Thyroid gland (tissue), 4 donors: ENCODE measurements around the gene MAP2K5. TPM values are rescaled to one million over a fixed set of nuclear protein-coding genes. Genes with fewer than 3 reads are reported as not detected.

Source experiments
- DNase-seq, 2 donors: peaks; one replicate each; pipeline ENCODE4 v3.0.0-alpha.2; 2019
- H3K27ac ChIP-seq, 3 donors: fragments of 200-600 bp; sonication (generic); 1 replicate in 2 of 3; 2 replicates in 1 of 3; pipeline ENCODE4 v1.5.1; 2016 to 2019; ENCODE audit warnings: mild to moderate bottlenecking in 1 of 3, moderate library complexity in 1 of 3
- H3K27me3 ChIP-seq: fragments of 200-600 bp; sonication (generic); one replicate; pipeline ENCODE4 v1.5.1; 2019
- H3K36me3 ChIP-seq, 2 donors: fragments of 200-600 bp; sonication (generic); one replicate each; pipeline ENCODE4 v1.5.1; 2016 to 2019
- H3K4me1 ChIP-seq, 2 donors: fragments of 200-600 bp; sonication (generic); one replicate each; pipeline ENCODE4 v1.5.1; 2017 to 2019
- H3K4me3 ChIP-seq, 3 donors: fragments of 200-600 bp; sonication (generic); replicated peaks in 1 of 3; 1 replicate in 2 of 3; 2 replicates in 1 of 3; pipeline ENCODE4 v1.5.1; 2016; ENCODE audit warnings: mild to moderate bottlenecking in 1 of 3
- H3K9me3 ChIP-seq: fragments of 200-600 bp; sonication (generic); one replicate; pipeline ENCODE4 v1.5.1; 2017
- POLR2A ChIP-seq, 2 donors: fragments of 450-650 bp; IDR thresholded peaks; one replicate each; pipeline ENCODE4 v1.6.1; 2017; ENCODE audit warnings: antibody characterized with exemption in 2 of 2, mild to moderate bottlenecking in 2 of 2, moderate library complexity in 1 of 2
- WGBS, 2 donors: methylation state at CpG; one replicate each; pipeline ENCODE4 v1.1.5; 2017; 5-methylcytosine and 5-hydroxymethylcytosine counted together
- intact Hi-C: fragments of 100-400 bp; cut with DNase I; formaldehyde crosslinking; loops from one replicate; pipeline ENCODE4 v1.15.1; 2023
- total RNA-seq, 4 donors: library from RNA; depleted of rRNA; stranded (reverse); fragments of >200 nt; gene quantifications; one replicate each; pipeline ENCODE4 v1.2.3, GENCODE V29; 2016
- TF ChIP-seq, protein P1 (sequence below), 6 experiments: fragments of 200-600 bp in 3 of 6; fragments of 450-650 bp in 3 of 6; sonication (generic) in 3 of 6; IDR thresholded peaks; one replicate each; pipeline ENCODE4 v1.5.1; 2016 to 2019; ENCODE audit warnings: antibody characterized with exemption in 6 of 6, mild to moderate bottlenecking in 2 of 6, inconsistent platforms in 1 of 6, moderate library complexity in 1 of 6

The MAP2K5 gene
- total RNA-seq, 4 donors from 2014 or later: 10.2 to 32.1 (median 15.9) TPM

DNA sequence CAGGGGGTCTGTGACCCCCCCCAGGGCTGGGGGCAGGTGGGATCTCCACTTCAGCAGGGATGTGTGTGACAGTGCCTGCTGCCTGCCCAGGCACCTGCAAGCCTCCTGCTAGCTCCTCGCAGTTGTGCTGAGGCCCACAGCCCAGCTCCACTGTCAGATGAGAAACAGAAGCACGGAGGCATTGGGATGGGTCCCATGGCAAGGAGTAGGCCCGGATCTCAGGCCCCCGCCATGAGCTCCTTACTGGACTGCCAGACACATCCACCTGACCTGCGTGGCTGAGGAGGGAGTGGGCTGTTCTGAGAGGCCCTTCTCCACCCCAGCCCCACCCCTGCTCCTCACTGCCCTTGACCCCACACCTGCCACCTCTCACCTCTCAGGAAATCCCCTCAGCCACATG is 264.6 kb downstream of the MAP2K5 start:
- no peaks in the 10 kb centered on the region for H3K36me3 ChIP-seq
- WGBS, 2 donors: 96 to 100% methylated on average over 4 to 5 of the region's 5 CpGs
- TF ChIP-seq POLR2A (IDR thresholded peaks at IDR 0.05): no peak
- TF ChIP-seq, protein P1, sequence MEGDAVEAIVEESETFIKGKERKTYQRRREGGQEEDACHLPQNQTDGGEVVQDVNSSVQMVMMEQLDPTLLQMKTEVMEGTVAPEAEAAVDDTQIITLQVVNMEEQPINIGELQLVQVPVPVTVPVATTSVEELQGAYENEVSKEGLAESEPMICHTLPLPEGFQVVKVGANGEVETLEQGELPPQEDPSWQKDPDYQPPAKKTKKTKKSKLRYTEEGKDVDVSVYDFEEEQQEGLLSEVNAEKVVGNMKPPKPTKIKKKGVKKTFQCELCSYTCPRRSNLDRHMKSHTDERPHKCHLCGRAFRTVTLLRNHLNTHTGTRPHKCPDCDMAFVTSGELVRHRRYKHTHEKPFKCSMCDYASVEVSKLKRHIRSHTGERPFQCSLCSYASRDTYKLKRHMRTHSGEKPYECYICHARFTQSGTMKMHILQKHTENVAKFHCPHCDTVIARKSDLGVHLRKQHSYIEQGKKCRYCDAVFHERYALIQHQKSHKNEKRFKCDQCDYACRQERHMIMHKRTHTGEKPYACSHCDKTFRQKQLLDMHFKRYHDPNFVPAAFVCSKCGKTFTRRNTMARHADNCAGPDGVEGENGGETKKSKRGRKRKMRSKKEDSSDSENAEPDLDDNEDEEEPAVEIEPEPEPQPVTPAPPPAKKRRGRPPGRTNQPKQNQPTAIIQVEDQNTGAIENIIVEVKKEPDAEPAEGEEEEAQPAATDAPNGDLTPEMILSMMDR (IDR thresholded peaks at IDR 0.05): no peak
- H3K9me3 ChIP-seq: no peaks in the 10 kb centered on the region
- H3K4me1 ChIP-seq: peaks cover 13 to 23% of the 10 kb centered on the region in 2 donors
- intact Hi-C loops: no loop called here
- no peak overlapping the region for H3K4me3 ChIP-seq
- no peak overlapping the region for H3K27ac ChIP-seq
- DNase-seq: no peak
- H3K27me3 ChIP-seq: no peaks in the 10 kb centered on the region

DNA sequence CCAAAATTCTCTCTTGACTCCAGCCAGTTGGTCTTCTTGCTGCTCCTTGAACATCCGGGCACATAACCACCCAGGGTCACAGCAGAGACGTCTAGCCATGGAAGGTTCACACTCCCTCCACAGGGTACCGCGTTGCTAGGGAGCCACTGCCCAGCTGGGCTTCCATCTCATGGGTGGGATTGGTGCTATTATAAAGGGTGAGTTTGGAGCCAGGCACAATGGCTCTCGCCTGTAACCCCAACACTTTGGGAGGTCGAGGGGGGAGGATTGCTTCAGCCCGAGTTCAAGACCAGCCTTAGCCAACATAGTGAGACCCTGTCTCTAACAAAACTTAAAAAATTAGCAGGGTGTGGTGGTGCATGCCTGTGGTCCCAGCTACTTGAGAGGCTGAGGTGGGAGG is 265.3 kb downstream of the MAP2K5 start:
- TF ChIP-seq POLR2A (IDR thresholded peaks at IDR 0.05): no peak
- TF ChIP-seq, protein P1 (IDR thresholded peaks at IDR 0.05): no peak
- WGBS, 2 donors: 96% methylated on average over 7 of the region's 7 CpGs
- Histone ChIP-seq H3K4me1 (peaks cover 13 to 23% of the 10 kb centered on the region in 2 donors), H3K4me3 (no peak overlapping the region), H3K27me3 (no peaks in the 10 kb centered on the region), H3K36me3 (no peaks in the 10 kb centered on the region), H3K27ac (no peak overlapping the region), H3K9me3 (no peaks in the 10 kb centered on the region)
- intact Hi-C loops: no loop called here
- no peak for DNase-seq

DNA sequence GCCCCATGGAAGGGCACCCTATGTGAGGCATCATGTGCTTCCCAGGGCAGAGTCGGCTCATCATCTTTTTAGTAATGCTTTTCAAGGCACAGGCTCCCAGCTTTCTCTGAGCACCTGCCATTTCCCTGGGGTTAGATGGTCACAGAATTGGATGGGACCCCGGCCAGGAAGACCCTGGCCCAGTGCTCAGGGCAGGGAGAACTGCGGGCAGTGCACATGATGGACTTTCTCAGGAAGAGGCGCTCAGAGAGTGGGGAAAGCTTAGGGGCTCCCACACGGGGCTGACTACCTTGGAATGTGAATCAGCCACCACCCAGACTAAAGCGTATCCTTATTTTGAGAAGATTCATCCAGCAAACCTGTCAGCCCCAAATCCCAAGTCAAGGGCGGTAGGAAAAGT is 266.3 kb downstream of the MAP2K5 start:
- Histone ChIP-seq H3K4me3 (no peak overlapping the region), H3K36me3 (no peaks in the 10 kb centered on the region), H3K27ac (no peak overlapping the region), H3K9me3 (no peaks in the 10 kb centered on the region), H3K4me1 (peaks cover 13 to 23% of the 10 kb centered on the region in 2 donors), H3K27me3 (no peaks in the 10 kb centered on the region)
- WGBS, 2 donors: 90 to 97% methylated on average over 7 of the region's 7 CpGs
- DNase-seq: no peak
- intact Hi-C loops: no loop called here
- no peak for TF ChIP-seq POLR2A (IDR thresholded peaks at IDR 0.05)
- TF ChIP-seq, protein P1 (IDR thresholded peaks at IDR 0.05): no peak

DNA sequence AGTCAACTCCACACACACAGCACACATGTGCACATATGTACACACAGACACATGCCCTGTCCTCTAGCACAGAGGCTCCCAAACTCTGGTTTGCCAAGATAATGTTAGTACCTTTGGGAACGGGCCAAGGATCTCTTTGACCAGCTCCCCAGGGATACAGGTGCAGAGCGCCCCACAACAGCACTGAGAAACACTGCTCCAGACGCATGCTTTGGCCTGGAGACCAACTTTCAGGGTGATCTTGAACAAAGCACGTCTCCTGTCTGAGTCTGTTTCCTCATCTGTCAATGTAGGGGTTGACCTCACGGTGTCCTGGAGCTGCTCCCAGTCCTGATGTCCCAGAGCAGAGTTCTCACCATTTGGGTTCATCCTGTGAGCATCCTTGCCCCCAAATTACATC is 266.9 kb downstream of the MAP2K5 start:
- Histone ChIP-seq H3K27me3 (no peaks in the 10 kb centered on the region), H3K4me1 (peaks cover 13 to 21% of the 10 kb centered on the region in 2 donors), H3K27ac (no peak overlapping the region), H3K4me3 (no peak overlapping the region), H3K36me3 (no peaks in the 10 kb centered on the region), H3K9me3 (no peaks in the 10 kb centered on the region)
- no peak for DNase-seq
- TF ChIP-seq, protein P1 (IDR thresholded peaks at IDR 0.05): no peak
- TF ChIP-seq POLR2A (IDR thresholded peaks at IDR 0.05): no peak
- intact Hi-C loops: no loop called here
- WGBS, 2 donors: 89 to 100% methylated on average over 5 of the region's 5 CpGs

DNA sequence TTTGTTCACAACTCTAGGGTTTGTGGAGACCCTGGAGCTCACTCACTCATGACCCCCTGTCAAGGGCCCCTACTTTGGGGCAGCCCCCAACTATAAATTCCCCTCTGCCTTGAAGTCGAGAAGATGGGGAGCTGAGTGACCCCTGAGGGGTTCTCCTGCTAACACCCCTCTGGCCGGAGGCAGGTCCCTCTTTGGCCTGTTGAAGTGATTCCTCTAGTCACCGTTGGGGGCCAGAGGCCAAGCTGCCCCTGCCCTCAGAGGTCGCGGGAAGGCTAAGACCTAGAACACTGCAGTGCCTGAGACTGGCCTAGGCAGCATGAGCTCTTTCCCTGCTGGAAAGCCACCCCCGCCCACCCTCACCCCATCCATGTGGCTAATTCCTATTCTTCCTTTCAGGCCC is 267.4 kb downstream of the MAP2K5 start:
- Histone ChIP-seq H3K4me1 (peaks cover 13 to 17% of the 10 kb centered on the region in 2 donors), H3K36me3 (no peaks in the 10 kb centered on the region), H3K4me3 (no peak overlapping the region), H3K27ac (no peak overlapping the region), H3K9me3 (no peaks in the 10 kb centered on the region), H3K27me3 (no peaks in the 10 kb centered on the region)
- DNase-seq: no peak
- TF ChIP-seq, protein P1 (IDR thresholded peaks at IDR 0.05): no peak
- TF ChIP-seq POLR2A (IDR thresholded peaks at IDR 0.05): no peak
- 81 to 88% methylated on average over 6 of the region's 6 CpGs for WGBS, 2 donors
- intact Hi-C loops: no loop called here
